GM21423 (cell line): ENCODE measurements around the gene DOK3.

ENCODE experiments used
- ATAC-seq: cut with Tn5 transposase; IDR thresholded peaks from one replicate; pipeline ENCODE4 v1.9.1; 2021; ENCODE audit warnings: mild to moderate bottlenecking, moderate library complexity; ENCODE audit not compliant: unreplicated experiment

Gene DOK3

GRCh38 chr5:177509381-177509951 lies at the start of gene DOK3:
DOK3 (minus strand) TSS chr5:177509826; CDS start chr5:177509540, 286 bp downstream.
- ATAC-seq, result peak; percentile 33

GRCh38 chr5:177557796-177558195 lies 48.2 kb upstream of the DOK3 start:
- ATAC-seq, result no peak

- no peak for ATAC-seq
Measured at GRCh38 chr5:177557041-177557647, 47.5 kb upstream of the DOK3 start.

GRCh38 chr5:177555665-177556064 lies 46.0 kb upstream of the DOK3 start:
- no peak for ATAC-seq

- ATAC-seq, result no peak
Measured at GRCh38 chr5:177555228-177555627, 45.6 kb upstream of the DOK3 start.

- ATAC-seq, result peak; percentile 92
Measured at GRCh38 chr5:177554474-177555111, 45.0 kb upstream of the DOK3 start, which contains the start of gene FAM193B. FAM193B (minus strand) TSS chr5:177554563; CDS start chr5:177554458, 105 bp downstream.

GRCh38 chr5:177553671-177554429 lies 44.2 kb upstream of the DOK3 start:
- ATAC-seq, result peak; percentile 33

GRCh38 chr5:177552839-177553455 lies 43.3 kb upstream of the DOK3 start:
- no peak for ATAC-seq

GRCh38 chr5:177550122-177550521 lies 40.5 kb upstream of the DOK3 start:
- no peak for ATAC-seq

- ATAC-seq, result no peak
Measured at GRCh38 chr5:177548495-177548894, 38.9 kb upstream of the DOK3 start.

- no peak for ATAC-seq
Measured at GRCh38 chr5:177547736-177548135, 38.1 kb upstream of the DOK3 start.

- no peak for ATAC-seq
Measured at GRCh38 chr5:177546258-177546741, 36.7 kb upstream of the DOK3 start.

GRCh38 chr5:177545487-177546257 lies 36.0 kb upstream of the DOK3 start:
- ATAC-seq, result no peak

- ATAC-seq, result no peak
Measured at GRCh38 chr5:177542816-177543465, 33.3 kb upstream of the DOK3 start.

GRCh38 chr5:177540438-177540837 lies 30.8 kb upstream of the DOK3 start:
- no peak for ATAC-seq

GRCh38 chr5:177539411-177539810 lies 29.8 kb upstream of the DOK3 start:
- ATAC-seq, result no peak

- no peak for ATAC-seq
Measured at GRCh38 chr5:177538876-177539275, 29.2 kb upstream of the DOK3 start.

- no peak for ATAC-seq
Measured at GRCh38 chr5:177537389-177538361, 28.0 kb upstream of the DOK3 start.

GRCh38 chr5:177536386-177536785 lies 26.8 kb upstream of the DOK3 start:
- no peak for ATAC-seq
